ENCODE results near the gene PCDH1. TPM values are rescaled to one million over a fixed set of nuclear protein-coding genes. Genes with fewer than 3 reads are reported as not detected.

PCDH1 gene
- total RNA-seq, 3 donors from 2014 or later: 75.1 to 159 (median 127) TPM

DNA sequence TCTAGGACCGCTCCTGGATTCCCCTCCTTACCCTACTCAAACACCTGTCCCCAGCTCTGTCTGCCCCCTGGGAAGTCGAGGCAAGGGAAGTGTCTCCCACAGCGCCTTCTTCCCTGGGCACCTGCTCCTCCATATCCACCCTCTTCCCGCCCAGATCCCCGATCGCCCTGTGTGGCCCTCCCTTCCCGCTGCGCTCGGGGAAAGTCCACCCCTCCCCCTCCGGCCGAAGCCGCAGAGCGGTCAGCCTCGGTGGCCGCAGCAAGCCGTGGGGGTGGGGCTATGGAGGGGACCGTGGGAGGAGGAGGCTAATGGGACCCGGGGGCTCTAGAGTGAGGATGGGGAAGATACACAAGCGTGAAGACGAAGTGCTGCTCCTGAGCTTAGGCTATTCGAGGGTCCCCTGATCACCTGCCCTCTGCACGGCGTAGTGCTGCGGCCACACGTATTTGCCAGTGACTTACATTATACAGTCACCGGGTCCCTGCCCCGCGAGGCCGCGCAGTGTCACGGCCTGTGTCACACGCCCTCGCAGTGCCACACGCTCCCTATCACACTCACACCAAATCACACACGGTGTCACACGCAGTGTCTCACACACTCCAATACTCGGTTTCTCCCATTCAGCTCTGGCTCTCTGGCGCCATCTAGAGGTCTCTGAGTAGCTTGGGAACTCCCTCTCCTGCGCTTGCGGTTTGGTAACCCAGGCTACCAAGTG lies 658 bp upstream of the PCDH1 start:
- Histone ChIP-seq H3K4me1 (ENCODE audit: low read depth) (peaks cover 10% of the 10 kb centered on the region), H3K9me3 (no peaks in the 10 kb centered on the region), H3K4me3 (no peak overlapping the region), H3K36me3 (ENCODE audit: low read depth) (no peaks in the 10 kb centered on the region)
- peak; percentile 83 to 96 (median 88) for DNase-seq
- intact Hi-C loops (cut with DNase I, micrococcal nuclease): loop anchor here in 1 of 2 donors (5.0 kb wide), 1 partner anchor 187 kb away; no protein-coding TSS in a partner anchor
- TF ChIP-seq, protein P1, sequence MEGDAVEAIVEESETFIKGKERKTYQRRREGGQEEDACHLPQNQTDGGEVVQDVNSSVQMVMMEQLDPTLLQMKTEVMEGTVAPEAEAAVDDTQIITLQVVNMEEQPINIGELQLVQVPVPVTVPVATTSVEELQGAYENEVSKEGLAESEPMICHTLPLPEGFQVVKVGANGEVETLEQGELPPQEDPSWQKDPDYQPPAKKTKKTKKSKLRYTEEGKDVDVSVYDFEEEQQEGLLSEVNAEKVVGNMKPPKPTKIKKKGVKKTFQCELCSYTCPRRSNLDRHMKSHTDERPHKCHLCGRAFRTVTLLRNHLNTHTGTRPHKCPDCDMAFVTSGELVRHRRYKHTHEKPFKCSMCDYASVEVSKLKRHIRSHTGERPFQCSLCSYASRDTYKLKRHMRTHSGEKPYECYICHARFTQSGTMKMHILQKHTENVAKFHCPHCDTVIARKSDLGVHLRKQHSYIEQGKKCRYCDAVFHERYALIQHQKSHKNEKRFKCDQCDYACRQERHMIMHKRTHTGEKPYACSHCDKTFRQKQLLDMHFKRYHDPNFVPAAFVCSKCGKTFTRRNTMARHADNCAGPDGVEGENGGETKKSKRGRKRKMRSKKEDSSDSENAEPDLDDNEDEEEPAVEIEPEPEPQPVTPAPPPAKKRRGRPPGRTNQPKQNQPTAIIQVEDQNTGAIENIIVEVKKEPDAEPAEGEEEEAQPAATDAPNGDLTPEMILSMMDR (IDR thresholded peaks at IDR 0.05): peak; percentile 97
- ATAC-seq: peak; percentile 65

DNA sequence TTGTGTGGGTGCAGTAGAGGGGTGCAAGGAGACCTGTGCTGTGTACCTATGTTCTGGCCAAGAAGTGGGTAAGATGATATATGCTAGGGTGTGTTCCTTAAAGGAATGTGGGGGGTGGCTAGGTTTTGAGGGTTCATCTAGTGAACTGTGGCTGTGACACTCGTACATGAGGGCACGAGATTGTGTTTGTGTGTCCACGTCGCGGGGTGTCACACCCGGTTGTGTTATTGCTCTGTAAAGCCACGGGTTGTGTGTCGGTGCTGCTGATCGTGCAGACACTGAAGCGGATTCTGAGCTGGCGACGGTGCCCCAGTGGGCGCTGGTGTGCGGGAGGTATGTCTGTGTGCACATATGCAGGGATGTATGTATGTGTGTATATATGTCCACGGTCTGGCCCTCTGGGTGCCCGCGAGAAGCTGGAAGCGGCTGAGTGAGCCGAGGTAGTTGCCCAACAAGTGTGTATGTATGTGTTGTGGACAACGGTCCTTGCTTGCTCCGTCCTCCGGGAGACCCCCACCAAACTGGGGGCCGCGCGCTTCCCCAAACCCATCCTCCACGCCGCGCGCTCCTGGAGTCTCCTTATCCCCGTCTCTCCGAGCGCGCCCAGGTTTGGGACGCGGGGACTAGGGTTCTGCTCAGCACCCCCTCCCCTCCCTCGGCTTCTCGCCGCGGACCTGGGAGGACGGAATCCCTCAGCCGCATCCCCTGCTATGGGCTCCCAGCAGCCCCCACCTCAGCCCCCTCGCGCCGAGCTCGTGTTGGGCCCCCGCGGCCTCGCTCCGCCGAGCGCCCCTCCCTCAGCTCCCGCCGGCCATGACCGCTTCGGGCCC lies 639 bp downstream of the PCDH1 start:
- TF ChIP-seq, protein P1 (IDR thresholded peaks at IDR 0.05): no peak
- DNase-seq: peak in 2 of 3 donors; percentile 59 to 71
- intact Hi-C loops (cut with DNase I, micrococcal nuclease): loop anchor here in 1 of 2 donors (5.0 kb wide), 1 partner anchor 185 kb away; no protein-coding TSS in a partner anchor
- peaks cover 17% of the 10 kb centered on the region for H3K4me1 ChIP-seq (ENCODE audit: low read depth)
- H3K36me3 ChIP-seq (ENCODE audit: low read depth): no peaks in the 10 kb centered on the region
- no peaks in the 10 kb centered on the region for H3K9me3 ChIP-seq
- peak; percentile 0 for ATAC-seq
- peak overlapping the region; percentile 72 for H3K4me3 ChIP-seq

DNA sequence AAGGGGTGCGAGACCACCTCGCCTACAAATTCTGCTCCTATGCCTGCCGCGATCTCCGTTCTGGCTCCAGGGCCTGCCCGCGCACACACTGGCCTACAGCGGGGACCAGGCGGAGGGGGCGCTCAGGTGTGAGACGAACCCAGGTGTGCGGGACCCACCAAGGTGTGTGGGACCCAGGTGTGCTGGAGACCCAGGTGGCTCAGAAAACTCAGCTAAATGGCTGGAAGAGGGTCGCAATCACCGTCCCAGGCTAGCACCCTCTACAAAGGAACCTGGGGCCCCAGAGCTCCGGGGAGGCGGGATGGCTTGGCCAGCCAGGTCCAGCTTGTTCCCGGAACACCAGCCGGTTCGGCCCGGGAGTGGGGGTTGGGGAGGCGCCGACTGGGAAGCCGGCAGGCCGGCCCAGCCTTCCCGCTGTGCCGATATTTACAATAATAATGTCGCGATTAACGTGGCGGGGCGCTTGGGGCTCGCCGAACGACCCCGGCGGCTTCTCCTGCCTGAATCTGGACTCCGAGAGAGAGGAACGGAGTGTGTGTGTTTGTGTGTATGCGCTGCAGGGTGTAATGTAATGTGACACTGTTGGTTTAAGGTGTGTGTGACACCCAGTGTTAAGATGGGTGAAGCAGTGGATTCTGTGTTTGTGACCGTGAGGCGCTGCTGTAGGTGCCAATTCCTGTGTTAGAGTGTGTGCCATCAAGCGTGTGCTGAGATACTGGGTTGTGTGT lies 1.4 kb downstream of the PCDH1 start:
- ATAC-seq (peak; percentile 25), DNase-seq (peak in 2 of 3 donors; percentile 62 to 78)
- TF ChIP-seq, protein P1 (IDR thresholded peaks at IDR 0.05): no peak
- Histone ChIP-seq H3K4me3 (peak overlapping the region; percentile 72), H3K36me3 (ENCODE audit: low read depth) (no peaks in the 10 kb centered on the region), H3K4me1 (ENCODE audit: low read depth) (peaks cover 22% of the 10 kb centered on the region), H3K9me3 (no peaks in the 10 kb centered on the region)
- intact Hi-C loops (cut with DNase I, micrococcal nuclease): loop anchor here in 1 of 2 donors (5.0 kb wide), 1 partner anchor 184 kb away; no protein-coding TSS in a partner anchor

DNA sequence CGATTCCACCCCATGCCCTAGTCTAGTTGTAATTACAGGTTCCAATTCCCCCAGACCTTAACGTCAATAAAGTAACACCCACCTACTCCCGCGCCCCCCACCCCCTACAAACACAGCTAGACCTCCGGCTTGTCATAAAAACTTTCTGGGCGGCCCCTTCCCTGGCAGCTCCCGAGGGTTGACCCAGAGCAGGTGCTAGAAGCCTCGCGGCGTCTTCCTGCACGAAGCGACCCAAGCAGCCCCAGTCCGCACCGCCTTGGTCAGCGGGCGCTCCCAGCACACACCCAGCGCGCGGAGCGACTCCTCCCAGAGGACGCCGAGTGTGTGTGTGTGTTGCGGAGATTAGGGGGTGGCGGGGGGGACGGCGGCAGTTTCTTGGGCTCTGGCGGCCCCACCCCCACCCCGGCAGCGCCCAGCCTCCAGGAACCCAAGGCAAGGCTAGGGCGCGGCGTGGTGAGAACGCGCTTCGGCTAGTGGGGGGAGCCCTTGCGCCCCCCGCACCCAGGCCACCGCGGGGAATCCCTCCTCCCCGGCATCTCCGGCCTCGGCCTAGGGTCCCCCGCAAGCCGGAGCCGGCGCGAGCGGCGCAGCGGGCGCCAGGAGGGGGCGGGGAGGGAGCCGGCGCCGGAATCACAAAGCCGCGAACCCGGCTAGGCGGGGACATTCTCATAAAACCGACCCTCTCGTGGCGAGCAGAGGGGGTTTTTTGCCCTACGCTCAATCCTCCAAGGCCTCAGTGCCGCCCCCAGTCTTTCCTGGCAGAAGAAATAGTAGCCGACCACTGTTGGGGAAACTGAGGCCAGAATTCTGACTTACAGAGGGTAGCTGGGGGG lies 2.2 kb downstream of the PCDH1 start:
- Histone ChIP-seq H3K36me3 (ENCODE audit: low read depth) (no peaks in the 10 kb centered on the region), H3K4me3 (peak overlapping the region; percentile 72), H3K9me3 (no peaks in the 10 kb centered on the region), H3K4me1 (ENCODE audit: low read depth) (peaks cover 29% of the 10 kb centered on the region)
- intact Hi-C loops (cut with DNase I, micrococcal nuclease): loop anchor here in 1 of 2 donors (5.0 kb wide), 1 partner anchor 184 kb away; no protein-coding TSS in a partner anchor
- peak; percentile 51 for ATAC-seq
- TF ChIP-seq, protein P1 (IDR thresholded peaks at IDR 0.05): no peak
- DNase-seq: peak; percentile 88 to 91 (median 89)
